Type B pancreatic cell (in vitro differentiated cells): ENCODE results near the gene SLC6A11. TPM values are rescaled to one million over a fixed set of nuclear protein-coding genes. Genes with fewer than 3 reads are reported as not detected.

Experiments
- DNase-seq: peaks from one replicate; pipeline ENCODE4 v3.0.0; 2021; ENCODE audit warnings: mixed read lengths; ENCODE audit not compliant: unreplicated experiment; ENCODE audit errors: extremely low spot score
- H3K27ac Mint-ChIP-seq: 2 replicates; pipeline ENCODE4 v1.8.0; 2021; ENCODE audit warnings: mild to moderate bottlenecking, mixed read lengths
- H3K27me3 Mint-ChIP-seq: 2 replicates; pipeline ENCODE4 v1.8.0; 2021; ENCODE audit warnings: mixed read lengths
- H3K36me3 Mint-ChIP-seq: 2 replicates; pipeline ENCODE4 v1.8.0; 2021; ENCODE audit warnings: mixed read lengths
- H3K4me1 Mint-ChIP-seq: one replicate; pipeline ENCODE4 v1.8.0; 2021; ENCODE audit warnings: mixed read lengths; ENCODE audit not compliant: unreplicated experiment
- H3K4me3 Mint-ChIP-seq: 2 replicates; pipeline ENCODE4 v1.8.0; 2021; ENCODE audit warnings: mild to moderate bottlenecking, mixed read lengths
- H3K9me3 Mint-ChIP-seq: 2 replicates; pipeline ENCODE4 v1.8.0; 2021; ENCODE audit warnings: mixed read lengths
- total RNA-seq: library from RNA; stranded (reverse); gene quantifications from 2 replicates; pipeline ENCODE4 v1.2.1, GENCODE V29; 2021; ENCODE audit warnings: low replicate concordance
- TF ChIP-seq, protein P1 (sequence below): fragments of 200-600 bp; sonication (generic); conservative IDR thresholded peaks from 2 replicates; pipeline ENCODE4 v1.5.0; 2021; ENCODE audit warnings: antibody characterized with exemption, mild to moderate bottlenecking

The SLC6A11 gene
- total RNA-seq, 1 donor from 2014 or later: 3.0 TPM

DNA sequence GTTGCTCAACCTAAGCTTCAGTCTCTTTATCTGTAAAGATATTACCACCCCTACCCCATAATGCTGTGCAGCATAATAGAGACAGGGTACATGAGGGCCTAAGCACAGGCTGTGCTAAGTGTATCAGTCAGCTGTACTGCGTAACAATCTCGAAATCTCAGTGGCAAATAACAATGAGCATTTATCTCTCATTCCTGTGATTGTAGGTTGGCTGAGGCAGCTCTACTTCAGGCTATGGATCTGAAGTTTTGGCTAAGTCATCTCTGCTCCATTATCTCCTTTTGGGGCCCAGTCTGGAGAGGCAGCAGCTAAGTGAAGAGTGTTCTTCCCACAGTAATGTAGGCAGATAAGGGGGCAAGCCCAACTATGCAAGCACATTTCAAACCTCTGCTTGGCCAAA, 7.1 kb upstream of the SLC6A11 start:
- Mint-ChIP-seq H3K4me1 (no peaks in the 10 kb centered on the region), H3K9me3 (no peaks in the 10 kb centered on the region), H3K4me3 (no peak overlapping the region), H3K27me3 (peaks cover 57% of the 10 kb centered on the region), H3K36me3 (no peaks in the 10 kb centered on the region), H3K27ac (no peak overlapping the region)
- DNase-seq: no peak
- TF ChIP-seq, protein P1, sequence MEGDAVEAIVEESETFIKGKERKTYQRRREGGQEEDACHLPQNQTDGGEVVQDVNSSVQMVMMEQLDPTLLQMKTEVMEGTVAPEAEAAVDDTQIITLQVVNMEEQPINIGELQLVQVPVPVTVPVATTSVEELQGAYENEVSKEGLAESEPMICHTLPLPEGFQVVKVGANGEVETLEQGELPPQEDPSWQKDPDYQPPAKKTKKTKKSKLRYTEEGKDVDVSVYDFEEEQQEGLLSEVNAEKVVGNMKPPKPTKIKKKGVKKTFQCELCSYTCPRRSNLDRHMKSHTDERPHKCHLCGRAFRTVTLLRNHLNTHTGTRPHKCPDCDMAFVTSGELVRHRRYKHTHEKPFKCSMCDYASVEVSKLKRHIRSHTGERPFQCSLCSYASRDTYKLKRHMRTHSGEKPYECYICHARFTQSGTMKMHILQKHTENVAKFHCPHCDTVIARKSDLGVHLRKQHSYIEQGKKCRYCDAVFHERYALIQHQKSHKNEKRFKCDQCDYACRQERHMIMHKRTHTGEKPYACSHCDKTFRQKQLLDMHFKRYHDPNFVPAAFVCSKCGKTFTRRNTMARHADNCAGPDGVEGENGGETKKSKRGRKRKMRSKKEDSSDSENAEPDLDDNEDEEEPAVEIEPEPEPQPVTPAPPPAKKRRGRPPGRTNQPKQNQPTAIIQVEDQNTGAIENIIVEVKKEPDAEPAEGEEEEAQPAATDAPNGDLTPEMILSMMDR: no peak

DNA sequence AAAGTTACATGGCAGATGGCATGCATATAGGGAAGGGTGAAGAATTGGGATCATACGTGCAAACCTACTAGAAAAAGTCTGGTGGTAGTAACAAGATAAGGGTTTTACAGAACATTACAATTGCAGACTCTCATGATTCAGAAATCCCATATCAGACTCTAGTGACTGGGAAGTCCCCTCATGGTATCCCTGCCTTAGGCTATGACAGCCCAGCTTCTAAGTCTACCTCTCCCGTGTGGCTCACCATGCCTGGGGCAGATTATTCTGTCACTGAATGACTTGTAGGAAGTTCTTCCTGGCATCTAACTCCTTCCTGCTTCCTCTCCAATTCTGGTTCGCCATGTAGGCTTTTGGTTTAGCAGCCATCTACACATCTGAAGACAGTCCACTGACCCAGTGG, 5.7 kb upstream of the SLC6A11 start:
- no peak overlapping the region for H3K4me3 Mint-ChIP-seq
- peaks cover 62% of the 10 kb centered on the region for H3K27me3 Mint-ChIP-seq
- H3K4me1 Mint-ChIP-seq: no peaks in the 10 kb centered on the region
- DNase-seq: no peak
- TF ChIP-seq, protein P1: no peak
- H3K36me3 Mint-ChIP-seq: no peaks in the 10 kb centered on the region
- H3K9me3 Mint-ChIP-seq: no peaks in the 10 kb centered on the region
- no peak overlapping the region for H3K27ac Mint-ChIP-seq

DNA sequence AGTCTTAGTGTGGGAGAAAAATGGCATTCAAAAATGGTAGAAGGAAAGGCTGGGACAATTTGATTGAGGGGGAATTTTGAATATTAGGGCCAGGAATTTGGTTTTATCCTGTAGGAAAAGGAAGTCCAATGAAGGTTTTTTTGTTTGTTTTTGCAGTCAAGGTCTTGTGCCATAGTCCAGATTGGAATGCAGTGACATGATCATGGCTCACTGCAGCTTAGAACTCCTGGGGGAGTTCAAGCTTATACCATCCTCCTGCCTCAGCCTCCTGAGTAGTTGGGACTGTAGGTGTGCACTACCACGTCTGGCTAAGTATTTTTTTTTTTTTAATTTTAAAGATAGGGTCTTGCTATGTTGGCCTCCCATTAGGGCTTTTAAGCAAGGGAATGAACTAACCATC, 2.6 kb upstream of the SLC6A11 start:
- Mint-ChIP-seq H3K9me3 (no peaks in the 10 kb centered on the region), H3K4me1 (no peaks in the 10 kb centered on the region), H3K27ac (no peak overlapping the region), H3K4me3 (no peak overlapping the region), H3K27me3 (peaks cover 69% of the 10 kb centered on the region), H3K36me3 (no peaks in the 10 kb centered on the region)
- TF ChIP-seq, protein P1: no peak
- DNase-seq: no peak

DNA sequence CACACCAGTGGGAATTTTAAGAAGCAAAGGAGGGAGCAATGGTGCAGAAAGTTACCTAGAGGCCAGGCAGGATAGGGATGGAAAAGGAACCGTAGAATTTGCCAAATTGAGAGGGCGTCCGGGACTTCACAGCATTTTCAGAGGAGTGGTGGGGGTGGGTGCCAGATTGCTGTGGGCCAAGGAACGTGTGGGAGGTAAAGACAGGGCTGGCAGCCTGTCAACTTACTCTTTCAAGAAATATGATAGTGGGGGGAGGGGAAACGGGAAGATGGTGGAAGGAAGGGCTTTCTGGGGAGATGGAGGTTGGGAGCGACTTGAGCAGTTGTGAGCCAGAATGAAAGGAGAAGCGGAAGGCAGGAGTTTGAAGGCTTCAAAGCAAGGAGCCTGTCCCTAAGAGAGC, 1.4 kb upstream of the SLC6A11 start:
- H3K27me3 Mint-ChIP-seq: peaks cover 73% of the 10 kb centered on the region
- no peaks in the 10 kb centered on the region for H3K36me3 Mint-ChIP-seq
- no peak for DNase-seq
- peak overlapping the region; percentile 71 for H3K4me3 Mint-ChIP-seq
- no peaks in the 10 kb centered on the region for H3K9me3 Mint-ChIP-seq
- no peak overlapping the region for H3K27ac Mint-ChIP-seq
- H3K4me1 Mint-ChIP-seq: no peaks in the 10 kb centered on the region
- TF ChIP-seq, protein P1: no peak

DNA sequence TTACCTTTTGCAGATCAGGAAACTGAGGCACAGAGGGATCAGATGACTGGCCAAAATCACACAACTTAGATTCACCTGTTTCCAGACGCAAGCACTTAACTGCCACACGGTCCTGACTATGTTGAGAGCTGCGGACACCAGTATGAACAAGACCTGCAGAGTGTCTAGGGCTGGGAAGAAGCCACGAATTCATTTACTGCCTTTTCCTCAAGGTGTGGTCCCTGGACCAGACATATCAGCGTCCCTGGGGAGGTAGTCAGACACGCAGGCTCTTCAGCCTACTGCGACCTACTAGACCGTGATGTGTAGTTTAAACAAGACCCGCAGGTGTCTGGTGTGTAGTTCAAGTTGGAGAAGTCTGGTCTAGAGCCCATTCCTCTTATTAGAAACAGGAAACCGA, 541 bp upstream of the SLC6A11 start:
- TF ChIP-seq, protein P1: no peak
- H3K9me3 Mint-ChIP-seq: no peaks in the 10 kb centered on the region
- H3K4me3 Mint-ChIP-seq: peak overlapping the region; percentile 83
- H3K4me1 Mint-ChIP-seq: no peaks in the 10 kb centered on the region
- H3K27me3 Mint-ChIP-seq: peaks cover 71% of the 10 kb centered on the region
- DNase-seq: no peak
- no peak overlapping the region for H3K27ac Mint-ChIP-seq
- H3K36me3 Mint-ChIP-seq: no peaks in the 10 kb centered on the region

DNA sequence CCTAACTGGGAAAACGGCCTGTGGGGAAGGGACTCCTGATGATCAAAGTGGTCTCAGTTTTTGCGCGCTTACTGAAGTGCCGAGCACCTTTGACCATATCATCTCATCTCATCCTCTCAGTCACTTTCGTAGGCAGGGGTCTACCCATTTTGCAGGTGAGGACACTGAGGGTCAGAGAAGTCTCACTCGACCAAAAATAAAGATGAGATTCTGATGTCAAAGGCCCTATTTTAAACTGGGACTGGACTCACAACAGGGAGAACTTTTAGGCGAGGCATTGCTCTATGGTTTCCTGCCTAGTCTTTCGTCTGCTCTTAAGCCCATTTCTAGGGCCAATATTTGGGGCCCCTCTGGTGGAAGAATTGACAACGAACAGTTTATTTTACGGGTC, 830 bp downstream of the SLC6A11 start:
- no peaks in the 10 kb centered on the region for H3K9me3 Mint-ChIP-seq
- TF ChIP-seq, protein P1: no peak
- DNase-seq: no peak
- no peak overlapping the region for H3K27ac Mint-ChIP-seq
- H3K36me3 Mint-ChIP-seq: no peaks in the 10 kb centered on the region
- H3K4me3 Mint-ChIP-seq: peak overlapping the region; percentile 34
- H3K4me1 Mint-ChIP-seq: no peaks in the 10 kb centered on the region
- peaks cover 65% of the 10 kb centered on the region for H3K27me3 Mint-ChIP-seq
